Fibroblast of lung (primary cell): ENCODE data around the gene MMP14. TPM values are rescaled to one million over a fixed set of nuclear protein-coding genes. Genes with fewer than 3 reads are reported as not detected.
"Not testable (repeated sequence)": the region's sequence is repeated elsewhere in the genome, so short reads cannot be mapped to it uniquely, and the experiment has no call there.

Experiments
- DNase-seq, 2 donors: peaks; one replicate each; pipeline versions ENCODE4 v3.0.0 to v3.0.0-alpha.2; 2010; ENCODE audit warnings: low read depth in 2 of 2
- H2AFZ ChIP-seq: 2 replicates; pipeline ENCODE4 v1.5.1; 2012; ENCODE audit warnings: low read length, control low read depth, inconsistent platforms
- H3K27ac ChIP-seq: 2 replicates; pipeline ENCODE4 v1.5.1; 2011; ENCODE audit warnings: low read length, control low read depth; ENCODE audit not compliant: insufficient read depth
- H3K27me3 ChIP-seq: 2 replicates; pipeline ENCODE4 v1.5.1; 2011; ENCODE audit warnings: mild to moderate bottlenecking, low read length; ENCODE audit not compliant: control insufficient read depth, insufficient read depth
- H3K36me3 ChIP-seq: 2 replicates; pipeline ENCODE4 v1.5.1; 2011; ENCODE audit warnings: low read length; ENCODE audit not compliant: control insufficient read depth, insufficient read depth
- H3K4me1 ChIP-seq: 2 replicates; pipeline ENCODE4 v1.5.1; 2011; ENCODE audit warnings: low read length; ENCODE audit not compliant: control insufficient read depth, insufficient read depth; ENCODE audit errors: extremely low read depth
- H3K4me2 ChIP-seq: 2 replicates; pipeline ENCODE4 v1.5.1; 2011; ENCODE audit warnings: low read length, control low read depth; ENCODE audit not compliant: insufficient read depth; ENCODE audit errors: extremely low read depth
- H3K4me3 ChIP-seq, 4 experiments: fragments of 200-600 bp in 1 of 4; sonication (generic) in 1 of 4; replicated peaks in 1 of 4; 2 replicates each; pipeline ENCODE4 v1.5.1; 2011 to 2016; ENCODE audit warnings: low read length in 4 of 4, low read depth in 3 of 4, mild to moderate bottlenecking in 3 of 4, control low read depth in 2 of 4, inconsistent platforms in 1 of 4, mixed read lengths in 1 of 4; ENCODE audit not compliant: insufficient read depth in 1 of 4; ENCODE audit errors: control extremely low read depth in 1 of 4
- H3K79me2 ChIP-seq: 2 replicates; pipeline ENCODE4 v1.5.1; 2012; ENCODE audit warnings: mild to moderate bottlenecking, low read length, inconsistent platforms; ENCODE audit not compliant: control insufficient read depth, insufficient read depth
- H3K9ac ChIP-seq: 2 replicates; pipeline ENCODE4 v1.5.1; 2011; ENCODE audit warnings: mild to moderate bottlenecking, low read length, control low read depth; ENCODE audit not compliant: insufficient read depth
- H3K9me3 ChIP-seq: 2 replicates; pipeline ENCODE4 v1.5.1; 2012; ENCODE audit warnings: low read depth, low read length; ENCODE audit not compliant: control insufficient read depth, insufficient read depth
- H4K20me1 ChIP-seq: 2 replicates; pipeline ENCODE4 v1.5.1; 2011; ENCODE audit warnings: low read length; ENCODE audit not compliant: control insufficient read depth, insufficient read depth; ENCODE audit errors: extremely low read depth
- EZH2 ChIP-seq: IDR thresholded peaks from 2 replicates; pipeline ENCODE4 v1.5.1; 2012; ENCODE audit warnings: low read length, control low read depth, mild to moderate bottlenecking; ENCODE audit errors: missing control alignments
- polyA plus RNA-seq, 2 donors: library from polyadenylated mRNA; depleted of rRNA in 1 of 2; stranded (reverse) in 1 of 2; unstranded in 1 of 2; fragments of >200 nt; gene quantifications; 2 replicates each; pipeline ENCODE4 v1.2.1, GENCODE V29; 2011 to 2012; ENCODE audit warnings: missing spikeins in 1 of 2
- total RNA-seq: library from RNA; depleted of rRNA; stranded (reverse); fragments of >200 nt; gene quantifications from 2 replicates; pipeline ENCODE4 v1.2.1, GENCODE V29; 2014
- TF ChIP-seq, protein P1 (sequence below), 2 donors: IDR thresholded peaks in 1 of 2; conservative IDR thresholded peaks in 1 of 2; 1 replicate in 1 of 2; 2 replicates in 1 of 2; pipeline ENCODE4 v1.5.1; 2011 to 2012; ENCODE audit warnings: low read length in 2 of 2, control low read depth in 1 of 2, inconsistent platforms in 1 of 2, low read depth in 1 of 2, mild to moderate bottlenecking in 1 of 2

Gene MMP14
- total and polyA plus RNA-seq, 2 donors (not counting 1 experiment from before 2014, with no cell fraction given), result 375 to 397 TPM

- no peak for DNase-seq
- Histone ChIP-seq H3K9ac (no peak overlapping the region), H3K4me3 (no peak overlapping the region), H4K20me1 (no peaks in the 10 kb centered on the region), H3K9me3 (no peaks in the 10 kb centered on the region), H3K79me2 (no peaks in the 10 kb centered on the region), H3K4me1 (no peaks in the 10 kb centered on the region), H3K4me2 (no peak overlapping the region), H2AFZ (no peak overlapping the region), H3K36me3 (no peaks in the 10 kb centered on the region), H3K27me3 (no peaks in the 10 kb centered on the region), H3K27ac (no peak overlapping the region)
- TF ChIP-seq, protein P1, sequence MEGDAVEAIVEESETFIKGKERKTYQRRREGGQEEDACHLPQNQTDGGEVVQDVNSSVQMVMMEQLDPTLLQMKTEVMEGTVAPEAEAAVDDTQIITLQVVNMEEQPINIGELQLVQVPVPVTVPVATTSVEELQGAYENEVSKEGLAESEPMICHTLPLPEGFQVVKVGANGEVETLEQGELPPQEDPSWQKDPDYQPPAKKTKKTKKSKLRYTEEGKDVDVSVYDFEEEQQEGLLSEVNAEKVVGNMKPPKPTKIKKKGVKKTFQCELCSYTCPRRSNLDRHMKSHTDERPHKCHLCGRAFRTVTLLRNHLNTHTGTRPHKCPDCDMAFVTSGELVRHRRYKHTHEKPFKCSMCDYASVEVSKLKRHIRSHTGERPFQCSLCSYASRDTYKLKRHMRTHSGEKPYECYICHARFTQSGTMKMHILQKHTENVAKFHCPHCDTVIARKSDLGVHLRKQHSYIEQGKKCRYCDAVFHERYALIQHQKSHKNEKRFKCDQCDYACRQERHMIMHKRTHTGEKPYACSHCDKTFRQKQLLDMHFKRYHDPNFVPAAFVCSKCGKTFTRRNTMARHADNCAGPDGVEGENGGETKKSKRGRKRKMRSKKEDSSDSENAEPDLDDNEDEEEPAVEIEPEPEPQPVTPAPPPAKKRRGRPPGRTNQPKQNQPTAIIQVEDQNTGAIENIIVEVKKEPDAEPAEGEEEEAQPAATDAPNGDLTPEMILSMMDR (conservative IDR thresholded peaks at IDR 0.05 in 1 of 2, IDR thresholded peaks at IDR 0.05 in 1 of 2; ENCODE audit: low read depth in 1 of 2, low read length in 2 of 2), result no peak
- no peak for TF ChIP-seq EZH2
Observed at GRCh38 chr14:22802860-22803686, 33.3 kb upstream of the MMP14 start.

GRCh38 chr14:22803687-22803974 is 32.8 kb upstream of the MMP14 start:
- no peak for TF ChIP-seq EZH2

GRCh38 chr14:22805235-22805634 is 31.1 kb upstream of the MMP14 start:
- not testable (repeated sequence) for H3K4me2 ChIP-seq, H3K27me3 ChIP-seq, DNase-seq, H3K79me2 ChIP-seq, H3K36me3 ChIP-seq, H3K4me1 ChIP-seq, H3K9me3 ChIP-seq, H3K9ac ChIP-seq, H3K4me3 ChIP-seq, H4K20me1 ChIP-seq, H3K27ac ChIP-seq, H2AFZ ChIP-seq

More at GRCh38 chr14:22803687-22803974, 32.8 kb upstream of the MMP14 start:
- Histone ChIP-seq H3K27ac (no peak overlapping the region), H2AFZ (no peak overlapping the region), H4K20me1 (no peaks in the 10 kb centered on the region), H3K79me2 (no peaks in the 10 kb centered on the region), H3K27me3 (no peaks in the 10 kb centered on the region), H3K4me3 (no peak overlapping the region), H3K9ac (no peak overlapping the region), H3K4me1 (no peaks in the 10 kb centered on the region), H3K4me2 (no peak overlapping the region), H3K36me3 (no peaks in the 10 kb centered on the region), H3K9me3 (no peaks in the 10 kb centered on the region)
- DNase-seq, result no peak

DNA sequence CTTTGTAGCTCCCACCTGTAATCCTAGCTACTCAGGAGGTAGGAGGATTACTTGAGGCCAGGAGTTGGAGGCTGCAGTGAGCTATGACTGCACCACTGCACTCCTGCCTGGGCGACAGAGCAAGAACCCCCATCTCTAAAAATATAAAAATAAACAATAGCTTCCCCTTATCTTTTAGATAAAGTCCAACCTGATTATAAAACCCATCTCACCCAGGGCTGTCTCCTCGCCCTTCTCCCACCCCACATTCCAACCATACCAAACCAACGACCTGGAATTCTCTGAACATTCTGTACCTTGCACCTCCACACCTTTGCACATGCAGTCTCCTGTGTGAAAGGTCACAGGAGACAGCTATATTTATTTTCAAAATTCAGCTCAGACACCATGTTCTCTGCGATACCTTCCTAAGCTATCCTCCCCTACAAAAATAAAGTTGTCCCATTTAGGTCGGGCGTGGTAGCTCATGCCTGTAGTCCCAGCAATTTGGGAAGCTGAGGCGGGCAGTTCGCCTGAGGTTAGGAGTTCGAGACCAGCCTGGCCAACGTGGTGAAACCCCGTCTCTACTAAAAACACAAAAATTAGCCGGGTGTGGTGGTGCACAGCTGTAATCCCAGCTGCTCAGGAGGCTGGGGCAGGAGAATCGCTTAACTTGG is 28.8 kb upstream of the MMP14 start:
- Histone ChIP-seq H2AFZ (no peak overlapping the region), H3K4me1 (no peaks in the 10 kb centered on the region), H3K9me3 (no peaks in the 10 kb centered on the region), H3K4me2 (no peak overlapping the region), H3K79me2 (no peaks in the 10 kb centered on the region), H3K36me3 (no peaks in the 10 kb centered on the region), H3K27ac (no peak overlapping the region), H3K27me3 (no peaks in the 10 kb centered on the region), H3K4me3 (no peak overlapping the region), H3K9ac (no peak overlapping the region), H4K20me1 (no peaks in the 10 kb centered on the region)
- TF ChIP-seq, protein P1 (conservative IDR thresholded peaks at IDR 0.05 in 1 of 2, IDR thresholded peaks at IDR 0.05 in 1 of 2; ENCODE audit: low read depth in 1 of 2, low read length in 2 of 2), result no peak
- no peak for TF ChIP-seq EZH2
- no peak for DNase-seq
